Smooth muscle cell of the pulmonary artery (primary cell): ENCODE measurements around the gene SELENBP1. TPM values are rescaled to one million over a fixed set of nuclear protein-coding genes. Genes with fewer than 3 reads are reported as not detected.

Experiments
- total RNA-seq: library from RNA; depleted of rRNA; stranded (reverse); fragments of >200 nt; gene quantifications from 2 replicates; pipeline ENCODE4 v1.2.3, GENCODE V29; 2014

SELENBP1 gene
- total RNA-seq: 27.1 and 59.5 TPM in 2 replicates

DNA sequence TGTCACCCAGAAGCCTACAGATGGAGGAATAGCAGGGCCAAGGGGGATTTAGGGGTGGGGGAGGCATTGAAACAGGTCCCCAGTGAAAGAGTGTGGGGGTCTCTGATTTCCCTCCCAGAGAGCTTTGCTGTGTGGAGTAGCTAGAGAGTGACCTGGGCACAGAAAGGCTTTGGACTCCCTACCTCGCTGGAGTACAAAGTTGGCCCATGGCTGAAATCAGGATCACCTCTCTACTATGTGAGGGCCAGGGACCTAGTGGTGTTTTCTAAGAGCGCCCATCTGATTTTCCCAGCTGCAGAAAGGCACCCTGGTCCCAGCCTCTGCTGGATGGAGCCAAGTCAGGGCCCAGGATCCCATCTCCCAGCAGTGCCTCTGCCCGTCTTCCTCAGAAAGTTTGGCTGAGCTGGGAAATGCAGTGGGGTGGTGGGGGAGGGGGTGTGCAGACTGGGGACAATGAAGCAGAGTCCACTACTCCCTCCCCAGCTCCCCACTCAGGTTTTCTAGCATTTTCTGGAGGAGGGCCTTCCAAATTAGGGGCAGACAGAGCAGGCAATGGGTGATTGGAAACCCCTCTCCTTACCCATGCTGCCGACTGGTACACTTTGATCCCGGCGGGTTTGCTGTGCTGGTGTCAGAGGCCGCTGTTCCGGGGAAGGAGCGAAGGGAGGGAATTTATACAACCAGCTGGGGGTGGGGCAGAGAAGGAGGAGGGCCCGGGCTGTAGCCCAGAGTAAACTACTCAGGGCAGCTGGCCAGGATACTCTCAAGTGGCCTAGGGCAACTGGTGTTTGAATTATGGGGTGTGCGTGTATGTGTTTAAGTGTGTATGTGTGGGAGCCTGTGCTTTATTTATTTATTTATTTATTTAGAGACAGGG lies at the start of gene SELENBP1:
Gene SELENBP1, minus strand, starts transcription at position 648 of the 877 bp plus-strand sequence. Its CDS starts 64 bp downstream, at position 584.

DNA sequence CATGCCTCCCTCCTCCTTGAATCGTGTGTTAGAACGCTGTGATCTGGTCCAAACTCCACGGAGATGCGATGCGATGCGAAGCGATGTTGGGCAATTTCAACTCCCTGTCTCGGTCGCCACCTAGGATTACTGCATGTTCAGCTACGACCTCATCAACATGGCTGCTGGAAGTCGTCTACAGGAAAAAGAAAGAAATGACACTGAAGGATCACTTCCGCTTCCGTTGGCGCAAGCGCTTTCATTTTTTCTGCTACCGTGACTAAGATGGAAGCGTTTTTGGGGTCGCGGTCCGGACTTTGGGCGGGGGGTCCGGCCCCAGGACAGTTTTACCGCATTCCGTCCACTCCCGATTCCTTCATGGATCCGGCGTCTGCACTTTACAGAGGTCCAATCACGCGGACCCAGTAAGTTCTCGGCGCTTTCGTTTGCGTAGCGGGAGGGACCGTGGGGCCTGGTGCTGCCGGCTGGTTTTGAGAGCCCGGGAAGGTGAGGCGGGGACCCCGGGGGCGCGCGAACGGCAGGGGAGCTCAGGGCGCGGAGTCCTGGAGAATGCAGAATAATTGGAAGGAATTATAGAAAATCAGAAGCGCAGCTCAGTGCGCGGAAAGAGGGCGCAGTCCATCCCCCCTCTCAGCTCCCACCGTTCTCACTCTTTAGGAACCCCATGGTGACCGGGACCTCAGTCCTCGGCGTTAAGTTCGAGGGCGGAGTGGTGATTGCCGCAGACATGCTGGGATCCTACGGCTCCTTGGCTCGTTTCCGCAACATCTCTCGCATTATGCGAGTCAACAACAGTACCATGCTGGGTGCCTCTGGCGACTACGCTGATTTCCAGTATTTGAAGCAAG lies 27.0 kb upstream of the SELENBP1 start, which contains the start of gene PSMB4:
Gene PSMB4, plus strand, starts transcription at position 250 of the 848 bp plus-strand sequence. Its CDS starts 15 bp downstream, at position 265.

DNA sequence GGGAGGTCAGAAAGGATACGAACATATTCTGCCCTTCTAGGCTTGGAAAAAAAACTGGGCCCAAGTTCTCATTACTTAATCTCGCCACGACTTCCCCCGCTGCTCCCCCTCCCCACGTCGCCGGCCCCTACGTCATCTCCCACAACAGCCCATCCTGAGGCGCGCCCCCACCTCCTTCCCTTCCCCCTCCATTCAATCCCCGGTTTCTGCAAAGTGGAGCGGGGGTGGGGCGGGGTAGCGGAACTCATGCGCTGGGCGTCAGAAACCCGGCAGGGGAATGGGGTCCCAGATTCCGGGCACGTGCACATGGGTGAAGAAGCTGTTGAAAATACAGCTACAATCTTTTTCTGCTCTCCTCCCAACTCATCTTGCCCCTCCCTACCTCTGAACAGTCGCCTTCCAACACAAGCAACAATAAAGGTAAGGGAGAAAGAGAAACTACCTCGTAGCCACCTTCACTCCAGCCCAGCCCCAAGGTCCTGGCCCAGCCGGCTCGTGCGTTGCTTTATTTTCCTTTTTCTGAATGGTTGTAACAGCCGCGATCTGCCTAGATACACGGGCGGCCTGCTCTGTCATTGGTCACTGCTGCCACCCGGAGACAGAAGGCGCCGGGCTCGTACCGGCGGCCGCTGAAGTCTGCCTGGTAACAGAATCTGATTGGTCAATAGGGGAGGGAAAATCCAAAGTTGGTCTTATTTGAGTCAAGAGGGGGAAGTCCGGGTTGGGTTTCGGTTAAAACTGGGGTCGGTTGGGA lies 25.6 kb downstream of the SELENBP1 start, which contains the start of gene RFX5:
Gene RFX5, minus strand, starts transcription at position 484 of the 754 bp plus-strand sequence. CDS start 932 bp downstream, outside the sequence.

DNA sequence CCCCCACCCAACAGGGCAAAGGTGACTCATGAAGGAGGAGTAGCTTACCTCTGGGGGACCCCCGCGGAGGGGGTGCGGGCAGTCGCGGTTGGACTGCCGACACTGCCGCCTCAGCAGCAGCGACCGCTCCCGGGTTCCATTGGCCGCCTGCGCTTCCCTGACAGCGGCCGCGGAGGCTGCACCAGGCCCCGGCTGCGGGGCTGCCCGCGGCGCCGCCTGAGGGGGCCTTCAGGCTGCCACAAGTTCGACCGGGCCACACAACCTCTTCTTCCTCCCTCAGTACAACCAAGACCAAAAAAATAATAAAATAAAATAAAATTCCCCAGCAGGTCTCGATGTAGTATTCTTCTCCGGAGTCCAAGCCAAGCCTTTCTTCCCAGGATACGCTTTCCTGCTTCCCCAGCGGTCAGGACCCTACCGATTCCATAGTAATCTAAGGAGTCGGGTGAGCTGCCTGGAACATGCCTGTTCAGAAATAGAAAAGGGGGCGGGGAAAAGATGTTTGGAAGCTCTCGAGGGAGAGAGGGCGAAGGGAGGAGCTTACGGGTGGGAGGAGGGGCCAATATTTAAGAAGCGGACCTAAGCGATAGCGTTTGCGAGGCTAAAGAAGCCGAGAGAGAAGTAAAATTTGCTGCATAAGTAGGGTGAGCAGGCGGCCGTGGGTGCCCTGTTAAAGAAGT lies 45.1 kb downstream of the SELENBP1 start, which contains the start of gene PI4KB:
Gene PI4KB, minus strand, starts transcription at position 194 of the 680 bp plus-strand sequence. CDS start 10,935 bp downstream, outside the sequence.

Other genes with a start within 250 kb of the SELENBP1 start
- 2.0 and 2.2 TPM in 2 replicates for gene SEMA6C, start 226.1 kb downstream of the SELENBP1 start, total RNA-seq
- not detected in 2 replicates for gene TNFAIP8L2, start 216.1 kb downstream of the SELENBP1 start, total RNA-seq
- gene LYSMD1, start 206.8 kb downstream of the SELENBP1 start, total RNA-seq: 6.6 and 6.7 TPM in 2 replicates
- gene SCNM1, start 206.6 kb downstream of the SELENBP1 start, total RNA-seq: 25.0 and 27.6 TPM in 2 replicates
- not detected in 2 replicates for gene TMOD4, start 196.7 kb downstream of the SELENBP1 start, total RNA-seq
- 27.1 and 27.8 TPM in 2 replicates for gene VPS72, start 182.5 kb downstream of the SELENBP1 start, total RNA-seq
- gene PIP5K1A, start 174.2 kb downstream of the SELENBP1 start, total RNA-seq: 66.9 and 68.2 TPM in 2 replicates
- 164 and 174 TPM in 2 replicates for gene PSMD4, start 118.0 kb downstream of the SELENBP1 start, total RNA-seq
- gene ZNF687, start 90.4 kb downstream of the SELENBP1 start, total RNA-seq: 11.2 and 12.5 TPM in 2 replicates
- gene PI4KB, start 45.3 kb downstream of the SELENBP1 start, total RNA-seq: 49.5 and 56.3 TPM in 2 replicates
- 29.0 and 31.7 TPM in 2 replicates for gene RFX5, start 25.5 kb downstream of the SELENBP1 start, total RNA-seq
- 233 and 243 TPM in 2 replicates for gene PSMB4, start 26.9 kb upstream of the SELENBP1 start, total RNA-seq
- gene POGZ, start 86.8 kb upstream of the SELENBP1 start, total RNA-seq: 27.8 and 37.4 TPM in 2 replicates
- gene CGN, start 138.7 kb upstream of the SELENBP1 start, total RNA-seq: 0.13 TPM in 1 of 2 replicates, not detected in the other
- 3.5 and 10.5 TPM in 2 replicates for gene TUFT1, start 167.6 kb upstream of the SELENBP1 start, total RNA-seq
- gene SNX27, start 239.3 kb upstream of the SELENBP1 start, total RNA-seq: 31.5 and 36.0 TPM in 2 replicates